Uterus (tissue), 2 donors: ENCODE measurements around the gene ATP1A2.

Experiments
- CTCF ChIP-seq, 4 experiments: fragments of 200-600 bp in 2 of 4; fragments of 450-650 bp in 2 of 4; sonication (generic) in 2 of 4; IDR thresholded peaks; one replicate each; pipeline ENCODE4 v1.5.1; 2016 to 2019; ENCODE audit warnings: antibody characterized with exemption in 4 of 4, mild to moderate bottlenecking in 2 of 4, moderate library complexity in 1 of 4
- POLR2A ChIP-seq, 2 donors: fragments of 450-650 bp; IDR thresholded peaks; one replicate each; pipeline ENCODE4 v1.6.1; 2016; ENCODE audit warnings: antibody characterized with exemption in 2 of 2, mild to moderate bottlenecking in 1 of 2, moderate library complexity in 1 of 2

- TF ChIP-seq CTCF (IDR thresholded peaks at IDR 0.05): no peak
- TF ChIP-seq POLR2A (IDR thresholded peaks at IDR 0.05): no peak
Observed at GRCh38 chr1:160103658-160104408, 11.7 kb upstream of the ATP1A2 start.
